ENCODE measurements around the gene MAPK7.

Gene MAPK7

DNA sequence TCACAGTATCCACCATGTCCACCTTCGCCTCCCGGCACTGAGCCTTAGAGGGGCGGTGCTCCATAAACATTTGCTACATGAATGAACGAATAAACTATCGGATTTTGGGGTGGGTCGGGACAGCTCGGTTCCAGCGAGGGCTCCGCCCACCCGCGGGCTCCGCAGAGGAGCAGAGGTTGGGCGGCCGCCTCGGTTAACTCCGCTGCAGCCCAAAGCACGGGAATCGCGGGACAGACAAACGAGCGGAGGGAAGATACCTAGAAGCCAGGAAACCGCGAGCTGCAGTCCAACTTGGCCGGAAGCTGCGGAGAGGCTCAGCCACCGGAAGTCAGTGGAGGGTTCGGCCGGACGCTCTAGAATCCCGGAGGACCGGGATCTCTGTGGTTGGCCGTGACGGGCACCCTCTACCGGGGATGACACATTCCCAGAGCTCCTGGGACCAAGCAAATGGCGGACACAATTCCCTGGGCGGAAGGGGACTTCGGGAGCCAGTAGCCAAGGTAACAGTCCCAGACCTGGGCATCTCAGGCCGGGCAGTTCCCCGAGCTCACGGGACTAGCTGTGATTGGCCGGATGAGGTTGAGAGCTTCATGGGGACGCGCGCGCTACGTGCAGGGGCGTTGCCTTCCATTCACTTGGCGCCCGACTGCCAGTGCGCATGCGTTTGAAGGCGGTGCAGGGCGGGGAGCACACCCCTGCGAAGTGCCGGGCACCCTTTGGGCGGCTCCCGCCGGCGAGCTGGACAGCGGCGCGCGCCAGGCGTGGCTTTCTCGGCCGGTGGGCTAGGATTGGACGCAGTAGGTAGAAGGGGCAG lies 489 bp upstream of the MAPK7 start:
- peak; percentile 83 for FAIRE-seq

DNA sequence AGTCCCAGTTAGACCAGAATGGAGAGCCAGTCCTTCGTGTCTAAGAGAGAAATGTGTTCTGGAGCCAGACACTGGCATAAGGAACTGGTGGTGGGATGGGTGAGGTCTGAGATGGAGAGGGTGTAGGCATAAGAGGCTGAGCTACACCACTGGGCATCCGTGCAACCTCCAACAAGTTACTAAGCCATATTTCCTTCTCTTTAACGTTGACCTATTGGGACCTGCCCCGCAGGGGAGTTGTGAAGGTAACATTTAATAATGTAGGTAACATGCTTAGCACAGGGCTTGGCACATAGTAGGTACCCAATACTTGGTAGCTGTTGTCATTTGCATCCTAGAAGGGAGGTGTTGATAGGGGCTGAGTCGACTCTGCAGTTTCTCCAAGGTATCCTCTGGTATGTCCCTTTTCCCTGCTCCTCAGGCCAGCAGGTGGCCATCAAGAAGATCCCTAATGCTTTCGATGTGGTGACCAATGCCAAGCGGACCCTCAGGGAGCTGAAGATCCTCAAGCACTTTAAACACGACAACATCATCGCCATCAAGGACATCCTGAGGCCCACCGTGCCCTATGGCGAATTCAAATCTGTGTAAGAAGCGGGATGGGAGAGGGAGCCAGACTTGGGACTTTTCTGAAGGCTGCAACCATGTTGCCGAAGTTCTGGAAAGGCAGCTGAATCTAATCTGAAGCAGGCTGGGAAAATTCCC lies 1.2 kb downstream of the MAPK7 start:
- DNase-seq (ENCODE audit: low spot score) (no peak), FAIRE-seq (no peak)

More for the DNA sequence above, 489 bp upstream of the MAPK7 start:
- DNase-seq (ENCODE audit: low spot score): peak; percentile 96

DNA sequence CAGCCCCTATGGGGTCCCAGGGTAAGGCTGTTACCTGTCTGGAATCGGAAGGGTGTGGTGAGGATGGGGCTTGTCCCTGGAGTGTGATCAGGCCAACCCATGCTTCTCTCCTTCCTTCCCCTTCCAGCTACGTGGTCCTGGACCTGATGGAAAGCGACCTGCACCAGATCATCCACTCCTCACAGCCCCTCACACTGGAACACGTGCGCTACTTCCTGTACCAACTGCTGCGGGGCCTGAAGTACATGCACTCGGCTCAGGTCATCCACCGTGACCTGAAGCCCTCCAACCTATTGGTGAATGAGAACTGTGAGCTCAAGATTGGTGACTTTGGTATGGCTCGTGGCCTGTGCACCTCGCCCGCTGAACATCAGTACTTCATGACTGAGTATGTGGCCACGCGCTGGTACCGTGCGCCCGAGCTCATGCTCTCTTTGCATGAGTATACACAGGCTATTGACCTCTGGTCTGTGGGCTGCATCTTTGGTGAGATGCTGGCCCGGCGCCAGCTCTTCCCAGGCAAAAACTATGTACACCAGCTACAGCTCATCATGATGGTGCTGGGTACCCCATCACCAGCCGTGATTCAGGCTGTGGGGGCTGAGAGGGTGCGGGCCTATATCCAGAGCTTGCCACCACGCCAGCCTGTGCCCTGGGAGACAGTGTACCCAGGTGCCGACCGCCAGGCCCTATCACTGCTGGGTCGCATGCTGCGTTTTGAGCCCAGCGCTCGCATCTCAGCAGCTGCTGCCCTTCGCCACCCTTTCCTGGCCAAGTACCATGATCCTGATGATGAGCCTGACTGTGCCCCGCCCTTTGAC lies 2.4 kb downstream of the MAPK7 start:
- no peak for DNase-seq (ENCODE audit: low spot score)
- no peak for FAIRE-seq

DNA sequence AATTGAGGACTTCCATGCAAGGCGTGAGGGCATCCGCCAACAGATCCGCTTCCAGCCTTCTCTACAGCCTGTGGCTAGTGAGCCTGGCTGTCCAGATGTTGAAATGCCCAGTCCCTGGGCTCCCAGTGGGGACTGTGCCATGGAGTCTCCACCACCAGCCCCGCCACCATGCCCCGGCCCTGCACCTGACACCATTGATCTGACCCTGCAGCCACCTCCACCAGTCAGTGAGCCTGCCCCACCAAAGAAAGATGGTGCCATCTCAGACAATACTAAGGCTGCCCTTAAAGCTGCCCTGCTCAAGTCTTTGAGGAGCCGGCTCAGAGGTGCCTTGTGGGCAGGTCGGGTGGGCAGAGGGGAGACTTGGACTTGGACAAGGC lies 3.1 kb downstream of the MAPK7 start:
- FAIRE-seq: no peak
- no peak for DNase-seq (ENCODE audit: low spot score)

DNA sequence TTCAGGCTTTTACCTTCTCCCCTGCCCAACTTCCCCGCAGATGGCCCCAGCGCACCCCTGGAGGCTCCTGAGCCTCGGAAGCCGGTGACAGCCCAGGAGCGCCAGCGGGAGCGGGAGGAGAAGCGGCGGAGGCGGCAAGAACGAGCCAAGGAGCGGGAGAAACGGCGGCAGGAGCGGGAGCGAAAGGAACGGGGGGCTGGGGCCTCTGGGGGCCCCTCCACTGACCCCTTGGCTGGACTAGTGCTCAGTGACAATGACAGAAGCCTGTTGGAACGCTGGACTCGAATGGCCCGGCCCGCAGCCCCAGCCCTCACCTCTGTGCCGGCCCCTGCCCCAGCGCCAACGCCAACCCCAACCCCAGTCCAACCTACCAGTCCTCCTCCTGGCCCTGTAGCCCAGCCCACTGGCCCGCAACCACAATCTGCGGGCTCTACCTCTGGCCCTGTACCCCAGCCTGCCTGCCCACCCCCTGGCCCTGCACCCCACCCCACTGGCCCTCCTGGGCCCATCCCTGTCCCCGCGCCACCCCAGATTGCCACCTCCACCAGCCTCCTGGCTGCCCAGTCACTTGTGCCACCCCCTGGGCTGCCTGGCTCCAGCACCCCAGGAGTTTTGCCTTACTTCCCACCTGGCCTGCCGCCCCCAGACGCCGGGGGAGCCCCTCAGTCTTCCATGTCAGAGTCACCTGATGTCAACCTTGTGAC lies 3.6 kb downstream of the MAPK7 start:
- FAIRE-seq: no peak
- DNase-seq (ENCODE audit: low spot score): no peak

DNA sequence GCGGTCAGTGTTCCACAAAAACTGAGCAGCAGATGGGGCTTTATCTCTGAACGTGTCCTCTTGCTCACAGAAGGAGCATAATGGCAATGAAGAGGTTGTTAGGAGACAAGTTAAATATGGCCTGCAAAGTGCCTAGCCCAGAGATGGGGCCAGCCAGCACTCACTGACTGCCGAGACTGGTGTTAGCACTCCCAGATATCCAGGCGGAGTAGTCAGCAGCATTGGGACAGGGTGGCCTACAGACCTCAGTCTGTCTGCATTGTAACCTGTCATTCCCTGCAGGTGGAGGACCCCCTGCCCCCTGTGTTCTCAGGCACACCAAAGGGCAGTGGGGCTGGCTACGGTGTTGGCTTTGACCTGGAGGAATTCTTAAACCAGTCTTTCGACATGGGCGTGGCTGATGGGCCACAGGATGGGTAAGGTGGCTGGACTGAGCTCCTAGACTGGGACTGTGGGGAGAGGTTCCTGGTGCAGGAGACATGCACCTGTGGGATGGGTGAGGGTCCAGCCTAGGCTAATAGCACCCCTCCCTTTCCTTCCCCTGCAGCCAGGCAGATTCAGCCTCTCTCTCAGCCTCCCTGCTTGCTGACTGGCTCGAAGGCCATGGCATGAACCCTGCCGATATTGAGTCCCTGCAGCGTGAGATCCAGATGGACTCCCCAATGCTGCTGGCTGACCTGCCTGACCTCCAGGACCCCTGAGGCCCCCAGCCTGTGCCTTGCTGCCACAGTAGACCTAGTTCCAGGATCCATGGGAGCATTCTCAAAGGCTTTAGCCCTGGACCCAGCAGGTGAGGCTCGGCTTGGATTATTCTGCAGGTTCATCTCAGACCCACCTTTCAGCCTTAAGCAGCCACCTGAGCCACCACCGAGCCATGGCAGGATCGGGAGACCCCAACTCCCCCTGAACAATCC lies 4.5 kb downstream of the MAPK7 start:
- DNase-seq (ENCODE audit: low spot score): no peak
- FAIRE-seq: no peak

DNA sequence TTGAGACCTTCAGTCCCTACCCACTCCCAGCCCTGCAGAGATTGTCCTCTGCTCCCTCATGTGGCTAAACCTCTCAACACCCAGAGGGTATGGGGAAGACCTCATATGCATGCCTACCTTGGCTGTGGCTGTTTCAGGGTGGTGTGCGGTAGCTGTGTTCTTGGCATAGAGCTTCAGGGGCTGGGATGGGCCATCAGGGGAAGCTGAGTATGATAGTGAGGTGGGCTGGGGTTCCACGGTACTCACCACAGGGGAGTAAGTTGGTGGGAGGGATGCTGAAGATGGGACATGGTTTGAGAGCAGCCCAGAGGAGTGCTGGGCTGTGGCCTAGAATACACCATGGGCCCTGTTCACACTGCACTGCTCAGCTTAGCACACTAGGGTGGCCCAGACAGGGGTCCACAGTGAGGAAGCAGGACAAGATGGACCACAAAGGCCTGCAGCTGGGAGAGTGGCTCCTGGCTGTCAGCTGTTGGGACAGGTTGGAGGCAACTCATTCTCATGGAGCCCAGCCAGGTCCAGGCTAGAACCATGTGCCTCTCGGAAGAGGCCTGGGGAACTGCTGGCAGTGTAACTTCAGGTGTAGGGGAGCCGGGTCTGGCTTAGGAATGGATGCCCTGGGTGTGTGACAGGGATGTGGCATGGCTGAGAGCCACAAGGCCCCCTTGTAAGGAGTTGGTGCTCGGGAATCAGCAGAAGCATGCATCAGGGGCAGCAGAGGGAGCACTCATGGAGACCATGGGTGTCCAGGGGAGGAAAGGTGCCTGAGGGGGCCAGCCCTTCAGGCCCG lies 5.6 kb downstream of the MAPK7 start:
- no peak for FAIRE-seq
- no peak for DNase-seq (ENCODE audit: low spot score)

DNA sequence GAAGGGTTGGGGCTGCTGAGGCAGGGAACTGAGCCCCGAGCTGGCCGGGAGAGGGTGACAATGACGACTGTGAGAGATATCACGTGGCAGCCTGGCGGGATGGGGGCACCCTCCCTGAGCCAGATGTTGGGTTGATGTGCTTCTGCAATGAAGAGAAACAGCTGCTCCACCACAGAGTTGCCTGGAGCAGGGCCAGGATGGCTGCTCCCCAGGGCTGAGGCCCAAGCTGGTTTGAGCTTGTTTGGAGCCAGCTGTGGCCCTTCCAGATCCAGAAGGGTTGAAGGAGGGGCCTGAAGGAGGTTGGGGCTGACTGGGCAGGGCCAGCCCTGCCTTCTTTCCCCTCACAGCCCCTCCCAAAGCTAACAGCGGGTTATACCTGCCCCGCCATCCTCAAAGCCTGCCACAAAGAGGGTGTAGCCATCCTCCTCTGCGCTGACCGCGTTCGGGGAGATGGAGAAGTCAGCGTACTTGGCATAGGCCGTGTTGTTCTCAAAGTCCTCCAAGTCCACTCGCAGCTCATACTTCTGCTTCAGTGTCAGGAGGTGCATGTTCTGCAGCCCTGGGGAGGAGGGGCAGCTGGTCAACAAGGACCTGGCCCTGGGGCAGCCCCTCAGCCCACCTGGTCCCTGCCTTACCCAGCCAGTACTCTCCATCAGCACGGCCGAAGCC lies 6.6 kb downstream of the MAPK7 start:
- FAIRE-seq: no peak
- DNase-seq (ENCODE audit: low spot score): no peak

DNA sequence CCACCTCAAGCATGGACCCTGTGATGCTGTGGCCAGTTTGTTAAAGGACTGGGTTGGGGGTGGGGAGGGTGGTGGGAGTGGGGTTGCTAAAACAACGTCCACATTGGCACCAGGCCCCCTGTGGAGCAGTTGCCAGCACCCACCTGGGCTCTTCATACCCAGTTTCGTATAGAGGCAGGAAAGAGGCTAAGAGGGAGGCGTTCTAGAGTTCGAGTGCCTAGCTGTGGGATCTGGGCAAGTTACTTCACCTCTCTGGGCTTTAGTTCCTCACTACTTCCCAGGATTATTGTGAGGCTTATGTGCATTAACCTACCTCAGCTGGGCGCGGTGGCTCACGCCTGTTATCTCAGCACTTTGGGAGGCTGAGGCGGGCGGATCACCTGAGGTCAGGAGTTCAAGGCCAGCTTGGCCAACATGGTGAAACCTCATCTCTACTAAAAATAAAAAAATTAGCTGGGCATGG lies 7.3 kb downstream of the MAPK7 start:
- FAIRE-seq (no peak), DNase-seq (ENCODE audit: low spot score) (no peak)

DNA sequence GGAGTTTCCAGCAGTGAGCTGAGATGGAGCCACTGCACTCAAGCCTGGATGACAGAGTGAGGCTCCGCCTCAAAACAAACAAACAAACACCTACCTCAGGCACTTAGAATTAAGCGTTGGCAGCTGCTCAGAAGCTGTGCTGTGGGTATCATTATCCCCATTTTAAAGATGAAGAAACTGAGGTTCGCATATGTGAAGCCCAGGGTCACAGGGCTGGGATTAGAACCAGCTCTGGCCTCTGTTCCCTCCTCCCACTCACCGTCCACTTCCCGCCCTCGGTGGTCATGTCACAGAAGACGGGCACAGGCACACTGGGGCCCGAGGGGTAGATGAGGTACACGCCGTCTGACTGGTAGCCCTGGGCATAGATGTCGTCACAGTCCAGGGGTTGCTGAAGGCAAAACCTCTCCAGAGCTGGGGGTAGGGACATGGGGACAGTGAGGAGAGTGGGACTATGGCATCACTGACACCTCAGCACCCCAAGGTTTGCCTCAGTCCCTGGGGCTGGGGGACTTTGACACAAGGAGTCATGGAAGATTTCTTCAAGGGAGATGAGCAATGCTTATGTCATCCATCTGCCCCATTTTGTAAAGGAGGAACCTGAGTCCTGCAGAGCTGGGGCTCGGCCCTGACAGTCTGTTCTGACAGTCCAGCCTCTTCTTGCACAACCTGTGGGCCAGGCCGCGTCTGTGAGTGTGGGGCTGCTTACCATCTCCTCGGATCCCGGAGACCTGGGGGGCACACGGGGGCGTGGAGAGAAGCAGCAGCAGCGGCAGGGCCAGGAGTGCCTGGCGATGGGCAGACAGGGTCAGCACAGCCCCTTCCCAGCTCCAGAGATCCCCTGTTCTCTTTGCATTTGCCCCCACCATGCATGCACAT lies 8.0 kb downstream of the MAPK7 start:
- DNase-seq (ENCODE audit: low spot score) (peak; percentile 28), FAIRE-seq (no peak)

DNA sequence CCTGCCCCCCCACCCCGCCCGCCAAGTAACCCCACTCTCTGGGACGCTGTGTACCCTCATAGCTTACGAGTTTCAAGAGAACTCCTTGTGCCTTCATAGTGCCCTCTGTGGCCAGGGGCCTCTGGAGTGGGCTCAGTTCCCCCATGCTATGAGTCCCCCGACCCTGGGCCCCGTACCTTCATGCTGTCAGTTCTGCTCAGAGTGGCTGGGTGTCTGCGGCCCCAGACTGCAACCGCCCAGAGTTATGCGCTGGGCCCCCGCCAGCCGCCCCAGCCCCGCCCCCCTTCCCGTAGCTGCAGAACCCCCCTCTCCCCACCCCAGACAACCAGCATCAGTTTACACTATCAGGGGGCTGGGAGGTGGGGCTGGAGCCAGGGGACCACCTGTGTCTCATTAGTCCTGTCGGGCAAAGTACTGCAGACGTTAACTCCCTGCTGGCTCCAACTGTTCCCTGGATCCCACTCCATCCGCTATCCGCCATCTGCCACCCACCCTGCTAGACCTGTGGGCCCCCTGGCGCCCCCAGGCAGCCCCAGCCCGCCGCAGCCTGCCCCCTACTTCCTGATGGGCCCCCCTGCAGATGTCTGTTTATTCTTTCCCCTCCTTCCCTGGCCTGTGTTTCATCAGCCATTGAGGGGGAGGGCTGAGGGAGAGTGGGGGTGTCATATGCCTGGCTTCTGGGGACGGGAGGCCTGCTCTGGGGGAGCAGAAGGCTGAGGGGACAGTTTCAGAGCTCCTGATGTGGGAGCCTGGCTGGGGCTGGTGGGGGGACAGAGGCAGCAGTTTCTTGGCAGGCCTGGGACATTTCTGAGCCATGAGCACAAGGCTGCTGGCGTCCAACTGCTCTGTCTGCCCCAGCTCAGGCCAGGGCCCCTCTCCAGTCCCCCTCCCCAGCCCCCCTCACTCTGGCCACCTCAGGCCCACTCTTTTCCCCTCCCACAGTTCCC lies 8.9 kb downstream of the MAPK7 start, which contains the start of gene MFAP4:
MFAP4 (minus strand) TSS at position 217 of the 947 bp plus-strand sequence; CDS start at position 182, 35 bp downstream.
- FAIRE-seq (no peak), DNase-seq (ENCODE audit: low spot score) (no peak)

DNA sequence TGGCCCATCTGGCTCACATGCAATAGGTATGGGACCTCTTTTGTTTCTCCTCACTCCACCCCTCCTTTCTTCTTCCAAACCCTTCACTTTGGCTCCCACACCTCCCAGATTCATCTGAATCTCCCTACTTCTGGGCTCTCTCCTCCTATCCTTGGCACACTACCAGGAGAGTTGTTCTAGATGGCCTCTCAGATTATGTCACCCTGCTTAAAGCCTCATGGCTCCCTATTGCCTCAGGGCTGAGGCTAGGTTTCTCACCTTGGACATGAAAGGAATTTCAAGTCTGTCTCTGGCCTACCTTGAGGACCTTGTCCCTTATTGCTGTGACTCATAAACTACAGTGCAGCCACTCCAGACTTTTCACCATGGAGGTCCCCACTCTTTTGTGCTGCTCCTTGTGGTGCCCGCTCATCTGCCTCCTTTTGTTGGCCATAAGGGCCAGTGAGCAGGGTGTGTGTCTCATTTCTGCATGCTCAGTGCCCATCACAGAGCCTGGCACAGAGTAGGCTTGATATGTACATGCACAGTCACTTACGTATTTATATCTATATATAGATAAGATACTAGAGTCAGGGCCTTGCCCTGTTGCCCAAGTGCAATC lies 9.7 kb downstream of the MAPK7 start:
- FAIRE-seq: no peak
- no peak for DNase-seq (ENCODE audit: low spot score)

DNA sequence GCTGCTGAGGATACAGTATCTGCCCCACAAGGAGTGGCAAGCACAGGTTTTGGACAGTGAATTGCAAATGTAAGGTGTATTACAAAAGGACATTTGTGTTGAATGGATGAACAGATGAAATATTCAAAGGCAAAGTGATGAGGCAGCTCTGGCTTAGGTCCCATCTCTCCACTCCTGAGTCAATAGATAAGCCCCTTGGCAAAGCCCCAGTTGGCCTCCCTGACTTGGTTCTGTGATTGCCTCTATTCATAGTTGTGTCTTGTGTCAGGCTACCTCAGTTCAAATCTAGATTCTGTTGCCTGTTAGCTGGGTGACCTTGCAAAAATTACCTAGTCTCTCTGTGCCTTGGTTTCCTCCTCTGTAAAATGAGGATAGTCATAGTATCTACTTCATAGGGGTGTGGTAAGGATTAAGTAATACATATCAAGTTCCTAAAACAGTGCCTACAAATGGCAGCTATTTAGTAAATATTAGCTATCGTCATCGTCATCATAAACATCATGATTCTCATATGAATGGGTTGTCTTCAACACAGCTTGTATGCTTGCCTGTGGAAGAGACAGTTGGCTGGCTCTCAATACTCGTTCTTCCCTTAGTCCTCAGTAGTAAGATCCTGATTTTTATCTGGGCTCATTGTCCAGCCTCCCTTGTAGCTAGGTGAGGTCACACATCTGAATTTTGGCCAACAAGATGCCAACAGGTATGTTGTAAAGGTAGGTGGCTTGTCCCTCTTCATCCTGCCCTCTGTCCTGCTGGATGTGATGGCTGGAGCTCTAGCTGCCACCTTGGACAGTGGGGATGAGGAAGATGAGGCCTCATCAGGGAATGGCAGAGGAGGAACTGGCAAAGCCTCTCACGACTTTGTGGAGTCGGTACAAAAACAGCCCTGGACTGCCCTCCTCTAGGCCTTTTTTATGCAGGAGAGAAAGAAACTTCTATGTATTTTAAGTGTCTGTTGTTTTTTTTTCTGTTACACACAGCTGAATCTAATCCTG lies 10.8 kb downstream of the MAPK7 start:
- DNase-seq (ENCODE audit: low spot score) (no peak), FAIRE-seq (no peak)

DNA sequence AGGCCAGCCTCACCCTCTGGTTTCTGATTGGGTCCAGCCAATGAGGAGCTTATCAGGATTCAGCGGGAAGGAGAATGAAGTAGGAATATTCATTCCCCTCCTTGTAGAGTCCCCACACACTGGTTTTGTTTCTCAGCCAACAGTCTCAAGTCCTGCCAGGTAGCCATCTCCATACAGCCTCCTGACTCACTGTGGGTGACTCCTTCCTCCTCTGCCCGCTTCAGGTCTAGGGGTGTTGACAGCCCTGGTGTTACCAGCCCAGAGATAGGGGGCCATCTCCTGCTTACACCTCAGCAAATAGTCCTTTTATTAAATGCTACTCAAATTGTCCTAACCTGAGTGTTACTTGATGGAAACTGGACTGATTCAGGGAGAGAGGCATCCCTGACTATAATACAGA lies 12.7 kb downstream of the MAPK7 start:
- DNase-seq (ENCODE audit: low spot score): no peak
- FAIRE-seq: no peak

DNA sequence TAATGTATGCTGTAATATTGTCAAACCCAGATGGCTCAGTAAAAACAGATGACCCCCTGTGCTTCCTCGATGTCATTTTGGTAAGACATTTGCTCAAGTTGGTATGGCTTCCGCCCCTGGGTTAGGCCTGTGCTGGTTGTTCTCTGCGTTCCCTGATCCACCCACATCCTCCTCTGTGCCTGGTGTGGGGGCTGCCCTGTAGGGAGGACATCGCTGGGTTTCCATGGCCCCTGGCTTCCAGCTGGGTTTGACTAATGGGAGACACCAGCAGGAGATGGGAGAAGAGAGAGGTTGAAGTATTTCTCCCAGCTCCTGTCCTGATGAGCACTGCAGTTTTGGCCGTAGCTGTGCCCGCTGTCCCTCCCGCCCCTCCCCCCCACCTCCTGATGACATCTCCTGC lies 13.1 kb downstream of the MAPK7 start:
- no peak for FAIRE-seq

More for the DNA sequence above, 13.1 kb downstream of the MAPK7 start:
- no peak for DNase-seq (ENCODE audit: low spot score)

Measured in RCC 7860 (cell line).